IMR-90 (cell line): ENCODE results near the gene HPS4. TPM values are rescaled to one million over a fixed set of nuclear protein-coding genes. Genes with fewer than 3 reads are reported as not detected.

Experiments used
- ATAC-seq: fragments of 200-7000 bp; cut with Tn5 transposase; 2 replicates; pipeline ENCODE4 v1.9.1; 2020; ENCODE audit warnings: low read depth, mild to moderate bottlenecking, moderate library complexity
- BruUV-seq: library from RNA; stranded (reverse); fragments of 400-500 nt; replicated peaks from 2 replicates; lab custom pipeline; 2021; lab: Mats Ljungman, UMichigan
- CTCF ChIA-PET: fragments of 300-600 bp; formaldehyde crosslinking; extraction: SDS; loops from one replicate; lab custom pipeline; 2021; ENCODE audit warnings: antibody characterized with exemption; lab: Yijun Ruan, JAX
- POLR2A ChIA-PET: fragments of 300-600 bp; sonication (Branson Sonifier 250); formaldehyde crosslinking; loops from one replicate; lab custom pipeline; 2022; ENCODE audit warnings: antibody characterized with exemption; ENCODE audit not compliant: unreplicated experiment; lab: Charles Lee
- DNase-seq: peaks from one replicate; pipeline ENCODE4 v3.0.0; 2013
- H2AFZ ChIP-seq: replicated peaks from 2 replicates; pipeline ENCODE3; 2013; ENCODE audit warnings: low read length, mild to moderate bottlenecking; ENCODE audit not compliant: poor library complexity
- H2AK5ac ChIP-seq: 2 replicates; pipeline ENCODE4 v1.6.1; 2013; ENCODE audit warnings: low read depth, low read length, inconsistent platforms
- H2AK9ac ChIP-seq: replicated peaks from 2 replicates; pipeline ENCODE3; 2013; ENCODE audit warnings: mild to moderate bottlenecking, low read depth, low read length, moderate library complexity; ENCODE audit not compliant: poor library complexity
- H2BK120ac ChIP-seq: 2 replicates; pipeline ENCODE4 v1.6.1; 2013; ENCODE audit warnings: low read depth, low read length, inconsistent platforms
- H2BK15ac ChIP-seq: 3 replicates; pipeline ENCODE4 v1.6.1; 2013; ENCODE audit warnings: low read depth, low read length, inconsistent platforms
- H2BK20ac ChIP-seq: 2 replicates; pipeline ENCODE4 v1.6.1; 2013; ENCODE audit warnings: low read depth, mild to moderate bottlenecking, inconsistent platforms, low read length, moderate library complexity
- H2BK5ac ChIP-seq: 2 replicates; pipeline ENCODE4 v1.6.1; 2013; ENCODE audit warnings: mild to moderate bottlenecking, low read depth, low read length, inconsistent platforms; ENCODE audit not compliant: poor library complexity, severe bottlenecking
- H3K14ac ChIP-seq: replicated peaks from 2 replicates; pipeline ENCODE4 v1.6.1; 2013; ENCODE audit warnings: low read depth, low read length, inconsistent platforms
- H3K18ac ChIP-seq: 2 replicates; pipeline ENCODE4 v1.6.1; 2013; ENCODE audit warnings: low read depth, low read length, control low read depth
- H3K23ac ChIP-seq: 2 replicates; pipeline ENCODE4 v1.6.1; 2013; ENCODE audit warnings: low read depth, low read length, inconsistent platforms
- H3K27ac ChIP-seq: 2 replicates; pipeline ENCODE4 v1.5.1; 2013; ENCODE audit warnings: mild to moderate bottlenecking, control low read depth, low read length; ENCODE audit not compliant: insufficient read depth
- H3K27me3 ChIP-seq: 2 replicates; pipeline ENCODE4 v1.6.1; 2013; ENCODE audit warnings: low read length; ENCODE audit not compliant: control insufficient read depth, insufficient read depth
- H3K36me3 ChIP-seq: 2 replicates; pipeline ENCODE4 v1.6.1; 2013; ENCODE audit warnings: low read length, mixed read lengths; ENCODE audit not compliant: control insufficient read depth, insufficient read depth
- H3K4ac ChIP-seq: 2 replicates; pipeline ENCODE4 v1.6.1; 2013; ENCODE audit warnings: low read depth, low read length, inconsistent platforms
- H3K4me1 ChIP-seq: 2 replicates; pipeline ENCODE4 v1.6.1; 2013; ENCODE audit warnings: low read length, mixed read lengths; ENCODE audit not compliant: control insufficient read depth, insufficient read depth
- H3K4me2 ChIP-seq: 2 replicates; pipeline ENCODE4 v1.6.1; 2013; ENCODE audit warnings: low read depth, mild to moderate bottlenecking, control low read depth, low read length, moderate library complexity
- H3K4me3 ChIP-seq: 2 replicates; pipeline ENCODE4 v1.5.1; 2013; ENCODE audit warnings: low read depth, mild to moderate bottlenecking, control low read depth, low read length, moderate library complexity; ENCODE audit not compliant: insufficient read depth
- H3K56ac ChIP-seq: 2 replicates; pipeline ENCODE4 v1.6.1; 2013; ENCODE audit warnings: low read length, inconsistent platforms; ENCODE audit not compliant: insufficient read depth; ENCODE audit errors: extremely low read depth
- H3K79me1 ChIP-seq, 2 experiments: 2 replicates each; pipeline ENCODE4 v1.6.1; 2013; ENCODE audit warnings: low read length in 2 of 2, inconsistent platforms in 1 of 2, low read depth in 1 of 2
- H3K9ac ChIP-seq: 2 replicates; pipeline ENCODE4 v1.6.1; 2013; ENCODE audit warnings: low read depth, low read length, control low read depth
- H3K9me1 ChIP-seq: 2 replicates; pipeline ENCODE4 v1.6.1; 2013; ENCODE audit warnings: low read length, inconsistent platforms; ENCODE audit not compliant: insufficient read depth
- H3K9me3 ChIP-seq: 2 replicates; pipeline ENCODE4 v1.6.1; 2013; ENCODE audit warnings: low read length; ENCODE audit not compliant: control insufficient read depth, insufficient read depth
- H4K20me1 ChIP-seq: 2 replicates; pipeline ENCODE4 v1.6.1; 2013; ENCODE audit warnings: low read length, inconsistent platforms; ENCODE audit not compliant: insufficient read depth
- H4K5ac ChIP-seq: 2 replicates; pipeline ENCODE4 v1.6.1; 2013; ENCODE audit warnings: mild to moderate bottlenecking, low read depth, low read length, control low read depth
- H4K8ac ChIP-seq, 2 experiments: 2 replicates each; pipeline ENCODE4 v1.6.1; 2013; ENCODE audit warnings: low read depth in 2 of 2, low read length in 2 of 2, control low read depth in 1 of 2, inconsistent platforms in 1 of 2
- H4K91ac ChIP-seq: 2 replicates; pipeline ENCODE4 v1.6.1; 2013; ENCODE audit warnings: low read depth, low read length, inconsistent platforms; ENCODE audit not compliant: insufficient read depth
- RAD21 ChIP-seq: IDR thresholded peaks from 2 replicates; pipeline ENCODE4 v1.6.1; 2012; ENCODE audit warnings: low read length, improper control_type of control experiment
- RCOR1 ChIP-seq: IDR thresholded peaks from 2 replicates; pipeline ENCODE4 v1.6.1; 2012; ENCODE audit warnings: mild to moderate bottlenecking, low read length, improper control_type of control experiment; ENCODE audit not compliant: insufficient replicate concordance
- USF2 ChIP-seq: fragments of 150-350 bp; IDR thresholded peaks from 2 replicates; pipeline ENCODE4 v1.6.1; 2017; ENCODE audit warnings: mild to moderate bottlenecking, antibody characterized with exemption, low read length, low read depth
- WGBS, 2 experiments: methylation state at CpG; one replicate each; pipeline versions ENCODE4 v1.1.5 to v1.1.7; 2013; ENCODE audit warnings: missing lambda C conversion rate in 2 of 2; ENCODE audit not compliant: insufficient read length in 1 of 2; ENCODE audit errors: extremely low coverage in 2 of 2; 5-methylcytosine and 5-hydroxymethylcytosine counted together
- dilution Hi-C: fragments of 300-500 bp; cut with HindIII; formaldehyde crosslinking; loops from one replicate; pipeline ENCODE4 v1.14.3; 2018; ENCODE audit warnings: low sequenced_read_pairs; ENCODE audit not compliant: unreplicated experiment
- in situ Hi-C: fragments of 300-500 bp; cut with MboI; formaldehyde crosslinking; loops from 3 replicates; pipeline ENCODE4 v1.14.3; 2019; ENCODE audit warnings: low sequenced_read_pairs, inconsistent platforms, mixed read lengths
- intact Hi-C: fragments of 100-400 bp; cut with micrococcal nuclease; formaldehyde crosslinking; loops from 2 replicates; pipeline ENCODE4 v1.10.0; 2022
- polyA plus RNA-seq, 3 experiments: library from polyadenylated mRNA; depleted of rRNA; stranded (reverse); fragments of >200 nt; gene quantifications; 2 replicates each; pipeline ENCODE4 v1.2.3, GENCODE V29; 2012; ENCODE audit warnings: low replicate concordance in 1 of 3
- total RNA-seq: library from RNA; depleted of rRNA; stranded (reverse); fragments of >200 nt; gene quantifications from 2 replicates; pipeline ENCODE4 v1.2.3, GENCODE V29; 2012

Gene HPS4
- total and polyA plus RNA-seq, 2 of the 4 experiments (the other 2 are of a cell fraction) = 15.8 to 19.0 TPM

- ATAC-seq (no peak), DNase-seq (peak; percentile 66)
- Histone ChIP-seq H2BK20ac (no peak overlapping the region), H3K27ac (no peak overlapping the region), H2BK15ac (no peak overlapping the region), H2AK9ac (no peak overlapping the region), H3K4me1 (no peaks in the 10 kb centered on the region), H2AK5ac (no peak overlapping the region), H3K56ac (no peak overlapping the region), H3K79me1 (no peaks in the 10 kb centered on the region), H3K4me2 (no peak overlapping the region), H3K27me3 (peaks cover 26% of the 10 kb centered on the region), H3K14ac (no peak overlapping the region), H4K20me1 (no peaks in the 10 kb centered on the region), H3K4ac (no peak overlapping the region), H3K23ac (no peak overlapping the region), H3K18ac (no peak overlapping the region), H4K5ac (no peak overlapping the region), H3K9me1 (no peaks in the 10 kb centered on the region), H4K91ac (no peak overlapping the region), H3K4me3 (no peak overlapping the region), H3K9ac (no peak overlapping the region), H2BK120ac (no peak overlapping the region), H3K36me3 (no peaks in the 10 kb centered on the region), H3K9me3 (no peaks in the 10 kb centered on the region), H2BK5ac (no peak overlapping the region), H4K8ac (no peak overlapping the region), H2AFZ (no peak overlapping the region)
- WGBS, 2 experiments = no CpG with 5 or more reads among the region's 4 CpGs
- no TSS peak for BruUV-seq
- POLR2A ChIA-PET = no interaction called here
- intact Hi-C loops = no loop called here
- CTCF ChIA-PET = no interaction called here
- dilution Hi-C loops = no loop called here
- TF ChIP-seq RAD21 (no peak), RCOR1 (no peak), USF2 (peak; percentile 81)
- in situ Hi-C loops = no loop called here
Observed at GRCh38 chr22:26406118-26406517, 77.5 kb downstream of the HPS4 start.
